ENCODE data around the gene DHCR24. TPM values are rescaled to one million over a fixed set of nuclear protein-coding genes. Genes with fewer than 3 reads are reported as not detected.

The DHCR24 gene
- polyA plus RNA-seq, 1 donor (not counting 4 experiments of a cell fraction or from before 2014, with no cell fraction given): 363 TPM

DNA sequence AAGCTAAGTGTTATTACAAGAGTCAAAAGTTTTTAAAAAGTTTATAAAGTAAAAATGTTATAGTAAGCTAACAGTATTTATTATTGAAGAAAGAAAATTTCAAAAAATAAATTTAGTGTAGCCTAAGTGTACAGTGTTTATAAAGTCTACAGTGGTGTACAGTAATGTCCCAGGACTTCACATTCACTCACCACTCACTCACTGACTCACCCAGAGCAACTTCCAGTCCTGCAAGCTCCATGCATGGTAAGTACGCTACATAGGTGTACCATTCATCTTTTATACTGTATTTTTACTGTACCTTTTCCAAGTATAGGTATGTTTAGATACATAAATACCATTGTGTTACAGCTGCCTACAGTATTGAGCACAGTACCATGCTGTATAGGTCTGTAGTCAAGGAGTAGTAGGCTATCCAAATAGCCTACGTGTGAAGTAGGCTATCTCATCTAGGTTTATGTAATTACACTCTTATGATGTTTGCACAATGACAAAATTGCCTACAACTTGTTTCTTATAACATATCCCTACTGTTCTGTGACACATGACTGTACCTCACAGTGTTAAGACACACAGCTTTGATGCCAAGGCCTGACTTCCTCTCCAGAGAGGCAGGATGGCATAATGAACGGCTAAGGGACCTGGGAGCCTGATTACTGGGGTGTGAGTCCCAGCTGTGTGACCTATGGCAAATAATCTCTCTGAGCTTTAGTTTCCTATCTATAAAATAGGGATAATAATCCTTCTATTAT is 12.7 kb downstream of the DHCR24 start:
- Histone ChIP-seq H3K9ac (ENCODE audit: control insufficient read depth, extremely low read depth, insufficient read depth, low read length) (no peak overlapping the region), H2AFZ (ENCODE audit: control insufficient read depth, low read length) (no peak overlapping the region), H3K4me2 (ENCODE audit: control insufficient read depth, extremely low read depth, insufficient read depth, low read depth, low read length) (no peak overlapping the region), H3K27me3 (ENCODE audit: control insufficient read depth, extremely low read depth, insufficient read depth, low read length) (no peaks in the 10 kb centered on the region), H3K79me2 (ENCODE audit: control insufficient read depth, insufficient read depth, low read length) (peaks cover 72% of the 10 kb centered on the region), H3K9me3 (ENCODE audit: control insufficient read depth, low read depth, low read length) (no peaks in the 10 kb centered on the region), H3K9me1 (ENCODE audit: control insufficient read depth, extremely low read depth, insufficient read depth, low read length) (no peaks in the 10 kb centered on the region), H3K27ac (ENCODE audit: control insufficient read depth, insufficient read depth, low read length) (no peak overlapping the region), H3K4me3 (ENCODE audit: control insufficient read depth in 2 of 3, extremely low read depth in 1 of 3, insufficient read depth in 2 of 3, low read depth in 1 of 3, low read length in 3 of 3) (no peak overlapping the region), H4K20me1 (ENCODE audit: control insufficient read depth, extremely low read depth, insufficient read depth, low read length) (peaks cover 30% of the 10 kb centered on the region), H3K4me1 (ENCODE audit: control insufficient read depth, extremely low read depth, insufficient read depth, low read length) (peaks cover 20% of the 10 kb centered on the region), H3K36me3 (ENCODE audit: control insufficient read depth in 2 of 2, extremely low read depth in 1 of 2, insufficient read depth in 2 of 2, low read length in 2 of 2) (peaks cover 54 to 57% of the 10 kb centered on the region in 2 experiments)
- DNase-seq (ENCODE audit: low read depth, low spot score): no peak
- TF ChIP-seq EZH2 (IDR thresholded peaks at IDR 0.05; ENCODE audit: low read length): no peak
- TF ChIP-seq, protein P1, sequence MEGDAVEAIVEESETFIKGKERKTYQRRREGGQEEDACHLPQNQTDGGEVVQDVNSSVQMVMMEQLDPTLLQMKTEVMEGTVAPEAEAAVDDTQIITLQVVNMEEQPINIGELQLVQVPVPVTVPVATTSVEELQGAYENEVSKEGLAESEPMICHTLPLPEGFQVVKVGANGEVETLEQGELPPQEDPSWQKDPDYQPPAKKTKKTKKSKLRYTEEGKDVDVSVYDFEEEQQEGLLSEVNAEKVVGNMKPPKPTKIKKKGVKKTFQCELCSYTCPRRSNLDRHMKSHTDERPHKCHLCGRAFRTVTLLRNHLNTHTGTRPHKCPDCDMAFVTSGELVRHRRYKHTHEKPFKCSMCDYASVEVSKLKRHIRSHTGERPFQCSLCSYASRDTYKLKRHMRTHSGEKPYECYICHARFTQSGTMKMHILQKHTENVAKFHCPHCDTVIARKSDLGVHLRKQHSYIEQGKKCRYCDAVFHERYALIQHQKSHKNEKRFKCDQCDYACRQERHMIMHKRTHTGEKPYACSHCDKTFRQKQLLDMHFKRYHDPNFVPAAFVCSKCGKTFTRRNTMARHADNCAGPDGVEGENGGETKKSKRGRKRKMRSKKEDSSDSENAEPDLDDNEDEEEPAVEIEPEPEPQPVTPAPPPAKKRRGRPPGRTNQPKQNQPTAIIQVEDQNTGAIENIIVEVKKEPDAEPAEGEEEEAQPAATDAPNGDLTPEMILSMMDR (optimal IDR thresholded peaks at IDR 0.05 in 1 of 3, IDR thresholded peaks at IDR 0.05 in 1 of 3, conservative IDR thresholded peaks at IDR 0.05 in 1 of 3; ENCODE audit: extremely low read depth in 1 of 3, insufficient read depth in 2 of 3, low read length in 3 of 3): no peak
- no peak for FAIRE-seq
- dilution Hi-C loops (cut with MboI; ENCODE audit: extremely low pct_ligation_motif_present, low sequenced_read_pairs): no loop called here

DNA sequence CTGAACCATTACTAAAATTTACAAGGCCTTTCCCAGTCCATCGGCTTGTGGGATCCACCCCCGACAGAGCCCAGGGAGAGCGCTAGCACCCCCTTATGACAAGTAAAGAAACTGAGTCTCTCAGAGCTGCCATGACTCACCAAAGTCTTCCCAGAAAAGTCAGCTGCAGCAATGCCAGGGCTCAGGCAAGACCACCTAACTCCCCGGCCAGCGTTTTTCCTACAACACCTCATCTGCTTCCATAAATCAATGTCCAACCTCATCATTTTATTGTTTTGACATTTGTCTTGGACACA is 15.0 kb downstream of the DHCR24 start:
- no peak for TF ChIP-seq EZH2 (IDR thresholded peaks at IDR 0.05; ENCODE audit: low read length)
- TF ChIP-seq, protein P1 (optimal IDR thresholded peaks at IDR 0.05 in 1 of 3, IDR thresholded peaks at IDR 0.05 in 1 of 3, conservative IDR thresholded peaks at IDR 0.05 in 1 of 3; ENCODE audit: extremely low read depth in 1 of 3, insufficient read depth in 2 of 3, low read length in 3 of 3): no peak
- no peak overlapping the region for H2AFZ ChIP-seq (ENCODE audit: control insufficient read depth, low read length)
- H3K9ac ChIP-seq (ENCODE audit: control insufficient read depth, extremely low read depth, insufficient read depth, low read length): no peak overlapping the region
- H3K27me3 ChIP-seq (ENCODE audit: control insufficient read depth, extremely low read depth, insufficient read depth, low read length): no peaks in the 10 kb centered on the region
- no peaks in the 10 kb centered on the region for H3K9me1 ChIP-seq (ENCODE audit: control insufficient read depth, extremely low read depth, insufficient read depth, low read length)
- H3K4me2 ChIP-seq (ENCODE audit: control insufficient read depth, extremely low read depth, insufficient read depth, low read depth, low read length): no peak overlapping the region
- FAIRE-seq (no peak), DNase-seq (ENCODE audit: low read depth, low spot score) (no peak)
- no peak overlapping the region for H3K4me3 ChIP-seq (ENCODE audit: control insufficient read depth in 2 of 3, extremely low read depth in 1 of 3, insufficient read depth in 2 of 3, low read depth in 1 of 3, low read length in 3 of 3)
- H3K36me3 ChIP-seq (ENCODE audit: control insufficient read depth in 2 of 2, extremely low read depth in 1 of 2, insufficient read depth in 2 of 2, low read length in 2 of 2): peaks cover 58 to 66% of the 10 kb centered on the region in 2 experiments
- no peaks in the 10 kb centered on the region for H3K9me3 ChIP-seq (ENCODE audit: control insufficient read depth, low read depth, low read length)
- dilution Hi-C loops (cut with MboI; ENCODE audit: extremely low pct_ligation_motif_present, low sequenced_read_pairs): no loop called here
- peaks cover 17% of the 10 kb centered on the region for H3K4me1 ChIP-seq (ENCODE audit: control insufficient read depth, extremely low read depth, insufficient read depth, low read length)
- H4K20me1 ChIP-seq (ENCODE audit: control insufficient read depth, extremely low read depth, insufficient read depth, low read length): peaks cover 20% of the 10 kb centered on the region
- H3K27ac ChIP-seq (ENCODE audit: control insufficient read depth, insufficient read depth, low read length): no peak overlapping the region
- peaks cover 65% of the 10 kb centered on the region for H3K79me2 ChIP-seq (ENCODE audit: control insufficient read depth, insufficient read depth, low read length)

Data from keratinocyte (primary cell).